Gastrocnemius medialis (tissue), 4 donors: ENCODE data around the gene FXYD7.

Source experiments
- POLR2A ChIP-seq, 2 donors: fragments of 450-650 bp; IDR thresholded peaks; one replicate each; pipeline ENCODE4 v1.6.1; 2017; ENCODE audit warnings: antibody characterized with exemption in 2 of 2, mild to moderate bottlenecking in 2 of 2, moderate library complexity in 2 of 2
- TF ChIP-seq, protein P1 (sequence below), 5 experiments: fragments of 450-650 bp in 3 of 5; fragments of 200-600 bp in 2 of 5; sonication (generic) in 2 of 5; IDR thresholded peaks in 4 of 5; conservative IDR thresholded peaks in 1 of 5; 1 replicate in 4 of 5; 2 replicates in 1 of 5; pipeline ENCODE4 v1.5.1; 2016 to 2019; ENCODE audit warnings: antibody characterized with exemption in 5 of 5, mild to moderate bottlenecking in 3 of 5, moderate library complexity in 3 of 5

DNA sequence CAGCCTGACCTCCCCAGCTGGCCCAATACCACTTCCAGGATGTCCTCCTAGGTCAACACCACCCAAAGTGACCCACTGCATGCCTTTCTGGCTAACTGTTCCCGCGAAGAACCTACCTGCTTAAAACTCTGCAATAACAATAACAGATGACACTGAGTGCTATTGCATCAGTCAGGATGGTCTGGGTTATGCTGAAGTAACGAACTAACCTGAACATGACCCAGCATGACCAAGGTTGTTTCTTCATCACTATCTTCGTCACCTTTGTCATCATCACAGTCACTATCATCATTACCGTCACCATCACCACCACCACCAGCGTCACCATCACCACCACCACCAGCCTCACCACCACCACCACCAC lies 38.0 kb upstream of the FXYD7 start:
- TF ChIP-seq POLR2A (IDR thresholded peaks at IDR 0.05): no peak
- TF ChIP-seq, protein P1, sequence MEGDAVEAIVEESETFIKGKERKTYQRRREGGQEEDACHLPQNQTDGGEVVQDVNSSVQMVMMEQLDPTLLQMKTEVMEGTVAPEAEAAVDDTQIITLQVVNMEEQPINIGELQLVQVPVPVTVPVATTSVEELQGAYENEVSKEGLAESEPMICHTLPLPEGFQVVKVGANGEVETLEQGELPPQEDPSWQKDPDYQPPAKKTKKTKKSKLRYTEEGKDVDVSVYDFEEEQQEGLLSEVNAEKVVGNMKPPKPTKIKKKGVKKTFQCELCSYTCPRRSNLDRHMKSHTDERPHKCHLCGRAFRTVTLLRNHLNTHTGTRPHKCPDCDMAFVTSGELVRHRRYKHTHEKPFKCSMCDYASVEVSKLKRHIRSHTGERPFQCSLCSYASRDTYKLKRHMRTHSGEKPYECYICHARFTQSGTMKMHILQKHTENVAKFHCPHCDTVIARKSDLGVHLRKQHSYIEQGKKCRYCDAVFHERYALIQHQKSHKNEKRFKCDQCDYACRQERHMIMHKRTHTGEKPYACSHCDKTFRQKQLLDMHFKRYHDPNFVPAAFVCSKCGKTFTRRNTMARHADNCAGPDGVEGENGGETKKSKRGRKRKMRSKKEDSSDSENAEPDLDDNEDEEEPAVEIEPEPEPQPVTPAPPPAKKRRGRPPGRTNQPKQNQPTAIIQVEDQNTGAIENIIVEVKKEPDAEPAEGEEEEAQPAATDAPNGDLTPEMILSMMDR (IDR thresholded peaks at IDR 0.05 in 4 of 5, conservative IDR thresholded peaks at IDR 0.05 in 1 of 5): no peak
